ENCODE results near the gene ECE2. TPM values are rescaled to one million over a fixed set of nuclear protein-coding genes. Genes with fewer than 3 reads are reported as not detected.

The ECE2 gene
- not detected in 2 replicates for total RNA-seq (2014; rRNA removed; shearing (Covaris generic))
- polyA plus RNA-seq (2014; cell fraction: nucleus; rRNA removed), result not detected in 2 replicates

DNA sequence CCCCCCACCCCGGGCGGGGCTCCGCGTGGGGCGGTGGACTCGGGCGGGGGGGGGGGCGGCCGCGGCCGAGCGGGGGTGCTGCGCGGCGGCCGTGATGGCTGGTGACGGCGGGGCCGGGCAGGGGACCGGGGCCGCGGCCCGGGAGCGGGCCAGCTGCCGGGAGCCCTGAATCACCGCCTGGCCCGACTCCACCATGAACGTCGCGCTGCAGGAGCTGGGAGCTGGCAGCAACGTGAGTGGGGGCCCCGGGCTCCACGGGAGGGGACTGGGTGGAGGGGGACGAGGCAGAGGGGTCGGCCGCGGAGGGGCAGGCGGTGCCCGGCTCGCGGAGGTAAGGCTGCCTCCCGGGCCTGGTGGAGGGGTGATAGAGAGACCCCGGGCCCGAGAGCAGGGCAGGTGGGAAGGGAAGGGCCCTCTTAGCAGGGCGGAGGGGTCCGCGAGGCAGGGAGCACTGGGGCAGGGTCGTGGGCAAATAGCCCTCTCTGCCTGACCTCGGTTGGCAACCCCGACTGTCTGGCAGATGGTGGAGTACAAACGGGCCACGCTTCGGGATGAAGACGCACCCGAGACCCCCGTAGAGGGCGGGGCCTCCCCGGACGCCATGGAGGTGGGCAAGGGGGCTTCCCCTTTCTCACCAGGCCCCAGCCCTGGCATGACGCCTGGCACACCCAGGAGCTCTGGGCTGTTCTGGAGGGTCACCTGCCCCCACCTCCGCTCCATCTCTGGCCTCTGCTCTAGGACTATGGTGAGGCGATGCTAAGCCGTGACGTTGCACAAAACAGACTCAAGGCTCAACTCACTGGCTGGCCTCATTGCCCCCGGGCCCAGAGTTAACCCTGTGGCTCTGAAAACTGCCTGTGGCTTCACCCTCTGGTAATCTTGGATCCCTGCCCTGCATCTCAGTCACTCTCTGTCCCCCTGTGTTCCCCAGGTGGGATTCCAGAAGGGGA lies at the start of gene ECE2:
TSS of gene ECE2 (plus strand) at position 62 of the 950 bp plus-strand sequence. CDS start at position 194, 132 bp downstream.
- DNase-seq (ENCODE audit: extremely low read depth, low read depth), result no peak

DNA sequence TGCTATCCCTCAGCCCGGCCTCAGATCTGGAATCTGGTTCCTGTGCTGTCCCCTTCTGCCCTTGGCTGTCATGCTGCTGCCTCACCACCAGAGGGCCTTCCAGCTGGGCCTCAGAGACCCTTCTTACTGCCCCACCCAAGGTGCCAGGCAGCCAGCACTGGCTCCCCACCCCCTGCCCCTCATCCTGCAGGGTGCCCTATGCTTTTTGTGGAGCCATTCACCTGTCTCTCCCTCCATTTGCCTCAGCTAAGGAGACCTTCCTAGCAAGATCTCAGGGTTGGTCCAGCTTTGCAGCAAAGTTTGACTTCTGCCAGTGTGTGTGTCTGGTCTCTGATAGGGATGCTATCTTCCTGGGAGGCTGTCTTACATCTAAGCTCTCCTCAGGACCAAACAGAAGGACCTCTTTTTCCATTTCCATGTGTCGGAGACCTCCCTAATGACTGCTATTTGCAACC lies 48.3 kb upstream of the ECE2 start:
- no peak for DNase-seq (ENCODE audit: extremely low read depth, low read depth)

DNA sequence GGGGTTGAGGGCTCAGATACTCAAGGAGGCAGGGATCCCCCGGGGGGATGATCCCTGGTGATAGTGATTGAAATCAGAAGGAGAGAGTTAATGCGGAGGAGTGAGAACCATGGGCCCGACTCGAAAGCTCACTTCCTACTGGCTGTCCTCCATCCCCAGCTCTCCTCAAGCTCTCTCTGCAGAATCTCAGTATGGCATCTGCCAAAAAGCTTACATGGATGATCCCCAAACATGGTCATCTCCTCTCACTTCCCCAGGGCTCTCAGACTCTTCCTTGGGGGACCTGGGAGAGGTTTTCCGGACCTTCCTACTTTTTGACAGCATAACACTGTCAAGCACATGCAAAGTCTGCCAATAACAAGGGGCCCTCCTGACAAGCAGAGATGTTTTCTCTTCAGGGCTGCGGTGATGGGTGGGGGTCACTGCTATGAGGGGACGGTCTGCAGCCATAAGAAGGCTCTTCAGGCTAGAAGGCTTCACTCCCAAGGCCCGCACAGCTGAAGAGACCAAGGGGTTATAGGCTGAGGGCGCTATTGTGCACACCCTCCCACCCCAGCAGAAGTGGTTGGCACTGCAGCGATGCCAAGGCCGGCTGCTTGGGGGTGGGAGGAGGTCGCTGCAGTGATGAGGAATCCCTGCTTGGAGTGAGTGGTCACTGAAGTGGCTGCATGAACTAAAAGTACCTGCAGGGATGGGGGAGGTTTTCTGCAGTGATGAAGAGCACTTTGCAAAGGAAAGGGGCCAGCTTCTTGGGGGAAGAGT lies 47.3 kb upstream of the ECE2 start:
- no peak for DNase-seq (ENCODE audit: extremely low read depth, low read depth)

DNA sequence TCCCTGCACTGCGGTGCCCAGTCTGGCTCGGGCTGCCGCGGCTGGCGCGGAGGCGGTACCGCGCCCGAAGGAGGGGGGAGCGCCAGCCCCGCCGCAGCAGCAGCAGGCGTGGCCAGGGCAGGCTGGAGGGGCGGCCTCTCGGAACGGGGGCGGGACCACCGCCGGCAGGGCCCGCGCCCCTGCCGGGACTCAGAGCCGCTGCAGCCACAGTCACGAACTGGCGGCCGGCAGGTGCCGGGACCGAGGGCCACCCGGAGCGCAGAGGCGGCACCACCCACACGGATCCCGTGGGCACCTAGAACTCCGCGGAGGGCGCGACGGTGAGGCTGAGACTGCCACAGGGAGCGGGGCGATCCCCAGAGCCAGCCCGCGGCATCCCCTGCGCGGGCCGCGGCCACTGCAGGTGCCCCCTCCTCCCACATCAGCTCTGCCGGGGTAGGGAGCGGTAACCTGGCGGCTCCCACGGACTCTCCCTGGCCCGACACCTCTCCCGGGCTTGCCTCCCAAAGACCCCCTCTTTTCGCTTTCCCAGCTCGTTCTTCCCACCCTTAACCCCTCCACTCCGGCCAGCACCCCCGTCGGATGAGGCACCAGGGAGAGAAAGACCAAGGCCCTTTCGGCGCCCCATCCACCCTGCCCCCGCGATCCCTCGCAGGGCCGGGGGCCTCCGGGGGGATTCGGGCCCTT lies 46.3 kb upstream of the ECE2 start, which contains the start of gene VWA5B2:
TSS of gene VWA5B2 (plus strand) at position 192 of the 687 bp plus-strand sequence. CDS start 944 bp downstream, outside the sequence.
- DNase-seq (ENCODE audit: extremely low read depth, low read depth), result no peak

DNA sequence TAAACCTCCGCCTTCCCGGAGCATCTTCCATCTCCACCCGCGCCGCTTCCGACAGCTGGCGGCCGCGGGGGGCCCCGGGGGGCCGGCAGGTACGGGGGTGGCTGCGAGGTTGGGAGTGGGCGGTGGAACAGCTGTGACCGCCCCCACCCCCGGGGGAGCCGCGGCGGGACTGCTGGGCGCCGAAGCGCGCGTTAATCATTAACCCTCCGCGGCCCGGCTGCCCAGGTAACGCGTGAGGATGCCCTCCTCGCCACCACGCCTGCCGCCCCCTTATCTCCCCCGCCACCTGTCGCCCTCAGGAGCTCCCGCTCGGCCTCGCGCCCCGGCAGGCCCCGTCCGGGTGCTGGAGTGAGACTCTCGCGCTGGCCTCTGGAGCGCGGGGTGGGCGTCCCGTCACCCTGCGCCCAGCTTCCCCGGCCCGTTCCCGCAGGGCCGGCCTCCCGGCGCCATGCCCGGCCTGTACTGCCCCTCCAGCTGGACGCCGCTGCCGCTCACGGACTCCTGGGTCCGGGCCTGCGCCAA lies 45.7 kb upstream of the ECE2 start:
- DNase-seq (ENCODE audit: extremely low read depth, low read depth), result no peak

DNA sequence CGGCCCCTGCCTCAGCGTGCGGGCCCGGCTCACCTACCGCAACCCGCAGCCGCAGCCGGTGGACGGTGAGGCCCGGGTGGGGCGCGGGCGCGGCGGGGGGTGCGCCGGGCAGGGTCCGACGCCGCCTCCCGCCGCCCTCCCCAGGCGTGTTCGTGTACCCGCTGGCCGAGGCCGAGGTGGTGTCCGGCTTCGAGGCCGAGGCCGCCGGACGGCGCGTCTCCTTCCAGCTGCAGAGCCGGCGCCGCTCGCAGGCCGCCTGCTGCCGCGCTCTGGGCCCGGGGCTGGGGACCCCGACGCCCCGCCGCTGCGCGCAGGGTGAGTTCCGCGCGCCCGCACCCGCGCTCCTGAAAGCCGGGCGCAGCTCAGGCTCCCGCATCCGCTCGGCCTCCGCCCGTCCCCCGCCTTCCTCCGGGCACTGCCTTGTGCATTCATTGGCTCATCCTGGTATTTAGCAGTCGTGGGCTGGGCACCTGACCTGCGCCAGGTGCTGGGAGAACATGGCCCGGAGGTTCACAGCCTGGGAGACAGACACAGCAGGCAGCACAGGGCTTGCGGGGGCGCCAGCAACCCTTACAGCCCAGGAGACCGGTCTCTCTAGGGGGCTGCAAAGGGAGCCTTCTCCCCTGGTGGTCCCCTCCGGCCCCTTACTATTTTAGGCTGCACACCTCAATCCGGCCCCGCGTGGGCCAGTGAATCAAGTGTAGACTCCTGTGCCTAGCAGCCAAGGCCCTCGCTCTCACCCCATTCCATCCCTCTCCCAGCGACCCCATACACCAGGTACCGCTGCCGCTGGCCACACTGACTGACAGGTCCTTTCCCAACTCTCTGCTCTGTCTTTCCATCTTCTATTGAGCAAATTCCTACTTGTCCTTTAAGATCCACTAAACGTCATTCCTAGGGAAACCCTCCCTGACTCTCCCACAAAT lies 45.0 kb upstream of the ECE2 start:
- no peak for DNase-seq (ENCODE audit: extremely low read depth, low read depth)

DNA sequence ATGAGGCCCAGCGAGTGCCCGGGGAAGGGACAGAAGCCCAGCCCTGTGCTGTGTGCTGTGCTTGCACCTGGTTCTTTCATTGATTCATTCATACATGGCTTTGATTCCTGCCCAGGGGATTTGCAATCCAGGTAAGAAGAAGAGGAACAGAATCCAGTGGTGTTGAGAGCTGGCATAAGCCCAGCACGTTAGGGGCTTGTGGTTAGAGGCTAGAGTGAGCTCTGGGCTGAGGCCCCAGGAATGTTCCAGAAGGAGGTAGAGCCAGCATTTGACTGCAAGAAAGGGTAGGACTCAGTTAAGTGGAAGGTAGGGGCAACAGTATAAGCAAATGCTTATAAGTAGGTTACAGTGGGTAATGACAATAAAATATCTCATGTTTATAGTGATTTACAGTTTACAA lies 44.2 kb upstream of the ECE2 start:
- DNase-seq (ENCODE audit: extremely low read depth, low read depth), result no peak

DNA sequence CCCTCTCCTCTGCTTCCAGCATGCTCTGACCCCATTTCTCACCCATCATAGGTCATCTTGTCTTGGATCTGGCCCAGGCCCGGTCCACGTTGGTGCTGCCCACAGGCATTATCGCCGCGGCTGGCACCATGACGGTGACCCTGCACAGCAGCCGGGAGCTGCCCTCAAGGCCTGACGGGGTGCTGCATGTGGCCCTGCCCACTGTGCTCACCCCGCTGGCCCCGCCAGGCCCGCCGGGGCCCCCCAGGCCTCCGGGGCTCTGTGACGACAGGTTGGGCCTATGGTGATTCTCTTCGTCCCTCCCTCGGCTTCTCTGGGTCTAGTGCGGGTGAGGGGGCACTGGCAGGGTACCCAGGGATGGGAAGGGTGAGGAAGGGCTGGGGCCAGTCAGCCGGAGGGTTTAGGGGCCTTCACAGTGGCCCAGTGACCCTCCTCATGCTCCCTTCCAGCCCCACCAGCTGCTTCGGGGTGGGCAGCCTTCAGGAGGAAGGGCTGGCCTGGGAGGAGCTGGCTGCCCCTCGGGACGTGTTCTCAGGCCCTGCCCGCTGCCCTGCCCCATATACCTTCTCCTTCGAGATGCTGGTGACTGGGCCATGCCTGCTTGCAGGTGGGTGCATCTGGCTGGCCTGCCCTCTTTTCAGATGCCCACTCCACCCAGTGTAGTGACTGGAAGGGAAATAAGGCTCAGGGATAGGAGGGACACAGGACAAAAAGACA lies 42.5 kb upstream of the ECE2 start:
- no peak for DNase-seq (ENCODE audit: extremely low read depth, low read depth)

DNA sequence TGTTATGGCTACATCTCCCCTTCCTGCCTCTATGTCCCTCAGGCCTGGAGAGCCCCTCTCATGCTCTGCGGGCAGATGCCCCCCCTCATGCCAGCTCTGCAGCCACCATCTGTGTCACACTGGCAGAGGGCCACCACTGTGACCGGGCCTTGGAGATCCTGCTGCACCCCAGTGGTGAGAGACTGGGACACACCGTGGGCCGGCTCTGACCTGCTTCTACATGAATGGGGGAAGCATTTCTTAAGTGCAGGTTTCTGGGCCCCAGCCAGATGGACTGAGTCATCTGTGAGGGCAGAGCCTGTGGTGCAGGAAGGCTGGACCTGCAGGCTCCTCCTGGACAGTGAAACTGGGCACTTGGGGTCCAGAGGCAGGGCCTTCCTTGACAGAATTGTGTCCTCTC lies 41.6 kb upstream of the ECE2 start:
- no peak for DNase-seq (ENCODE audit: extremely low read depth, low read depth)

DNA sequence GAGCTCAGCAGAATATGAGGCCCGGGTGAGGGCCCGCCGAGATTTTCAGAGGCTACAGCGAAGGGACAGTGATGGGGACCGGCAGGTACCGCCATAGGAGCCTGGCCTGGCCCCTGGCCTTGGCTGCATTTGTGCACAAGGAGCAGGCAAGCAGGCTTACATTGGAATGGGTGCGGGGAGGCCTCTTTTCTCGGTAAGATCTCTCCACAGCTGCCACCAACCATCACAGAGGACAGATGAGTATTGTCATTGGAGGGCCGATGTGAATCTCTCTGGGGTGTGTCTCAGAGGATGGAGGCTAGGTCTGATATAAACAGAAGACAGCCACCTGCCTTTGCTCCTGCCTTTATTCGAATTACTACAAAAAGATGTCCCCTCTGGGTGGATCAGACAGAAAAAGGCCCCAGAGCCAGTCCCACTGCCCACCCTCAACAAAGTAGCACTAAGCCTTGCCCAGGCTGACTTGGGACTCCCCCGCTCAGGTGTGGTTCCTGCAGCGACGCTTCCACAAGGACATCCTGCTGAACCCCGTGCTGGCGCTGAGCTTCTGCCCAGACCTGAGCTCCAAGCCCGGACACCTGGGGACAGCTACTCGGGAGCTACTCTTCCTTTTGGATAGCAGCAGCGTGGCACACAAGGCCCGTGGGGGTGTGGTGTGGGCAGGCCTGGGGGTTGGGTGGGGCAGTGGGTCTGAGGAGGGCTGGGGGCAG lies 41.0 kb upstream of the ECE2 start:
- DNase-seq (ENCODE audit: extremely low read depth, low read depth), result no peak

DNA sequence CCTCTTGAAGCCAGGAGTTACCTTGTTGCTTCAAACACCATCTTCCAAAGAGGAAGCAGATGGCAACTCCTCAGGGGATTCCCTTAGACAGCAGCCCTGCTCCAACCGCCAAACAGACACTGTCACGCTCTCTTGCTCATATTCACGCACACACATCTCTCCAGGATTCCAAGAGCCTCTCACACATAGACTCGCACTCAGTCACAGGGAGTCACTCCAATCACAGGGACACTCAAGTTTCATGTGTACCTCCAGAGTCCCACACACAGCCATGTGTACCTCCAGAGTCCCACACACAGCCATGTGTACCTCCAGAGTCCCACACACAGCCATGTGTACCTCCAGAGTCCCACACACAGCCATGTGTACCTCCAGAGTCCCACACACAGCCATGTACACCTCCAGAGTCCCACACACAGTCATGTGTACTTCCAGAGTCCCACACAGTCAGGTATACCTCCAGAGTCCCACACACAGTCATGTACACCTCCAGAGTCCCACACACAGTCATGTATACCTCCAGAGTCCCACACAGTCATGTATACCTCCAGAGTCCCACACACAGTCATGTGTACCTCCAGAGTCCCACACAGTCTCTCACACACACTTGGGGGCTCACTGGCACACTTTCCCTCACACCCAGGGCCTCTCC lies 40.3 kb upstream of the ECE2 start:
- DNase-seq (ENCODE audit: extremely low read depth, low read depth), result no peak

DNA sequence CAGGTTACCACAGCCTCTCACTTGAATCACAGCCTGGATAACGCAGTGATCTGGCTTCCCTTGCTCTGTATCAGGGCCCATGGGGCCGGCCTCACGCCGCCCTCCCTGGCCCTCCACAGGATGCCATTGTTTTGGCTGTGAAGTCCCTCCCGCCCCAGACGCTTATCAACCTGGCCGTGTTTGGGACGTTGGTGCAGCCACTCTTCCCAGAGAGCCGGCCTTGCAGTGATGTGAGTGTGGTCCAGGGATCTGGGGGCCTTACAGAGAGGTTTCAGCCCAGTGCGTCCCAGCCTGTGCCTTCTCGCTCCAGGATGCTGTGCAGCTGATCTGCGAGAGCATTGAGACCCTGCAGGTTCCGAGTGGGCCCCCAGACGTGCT lies 39.8 kb upstream of the ECE2 start:
- no peak for DNase-seq (ENCODE audit: extremely low read depth, low read depth)

DNA sequence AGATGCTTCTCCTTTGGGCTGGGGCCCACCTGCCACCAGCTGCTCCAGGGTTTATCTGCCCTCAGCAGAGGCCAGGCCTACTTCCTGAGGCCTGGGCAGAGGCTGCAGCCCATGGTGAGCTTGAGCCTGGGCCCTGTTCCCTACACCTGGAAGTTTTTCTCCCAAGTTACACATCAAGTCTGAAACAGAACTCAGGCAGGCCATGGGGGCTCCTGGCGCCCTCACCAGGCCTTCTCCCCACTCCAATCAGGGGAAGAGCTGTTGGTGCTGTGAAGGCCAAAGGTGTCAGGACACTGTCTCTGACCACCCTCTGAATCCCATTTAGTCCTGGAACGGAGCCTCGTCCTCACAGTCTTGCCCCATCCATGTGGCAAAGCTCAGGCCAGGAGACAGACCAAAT lies 39.2 kb upstream of the ECE2 start:
- DNase-seq (ENCODE audit: extremely low read depth, low read depth), result no peak

DNA sequence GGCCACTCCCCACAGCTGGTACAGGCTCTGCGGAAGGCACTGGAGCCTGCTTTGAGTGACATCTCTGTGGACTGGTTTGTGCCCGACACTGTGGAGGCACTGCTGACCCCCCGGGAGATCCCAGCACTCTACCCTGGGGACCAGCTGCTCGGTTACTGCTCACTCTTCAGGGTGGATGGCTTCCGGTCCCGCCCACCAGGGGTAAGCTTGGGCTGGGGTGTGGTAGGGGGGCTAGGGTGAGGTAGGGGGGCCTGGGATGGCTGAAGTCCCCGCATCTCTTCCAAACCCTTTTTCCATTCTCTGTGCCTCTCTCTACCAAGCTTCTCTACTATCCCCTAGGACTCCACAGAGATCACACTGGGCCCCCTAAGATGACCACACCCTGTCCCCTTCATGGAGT lies 38.6 kb upstream of the ECE2 start:
- no peak for DNase-seq (ENCODE audit: extremely low read depth, low read depth)

DNA sequence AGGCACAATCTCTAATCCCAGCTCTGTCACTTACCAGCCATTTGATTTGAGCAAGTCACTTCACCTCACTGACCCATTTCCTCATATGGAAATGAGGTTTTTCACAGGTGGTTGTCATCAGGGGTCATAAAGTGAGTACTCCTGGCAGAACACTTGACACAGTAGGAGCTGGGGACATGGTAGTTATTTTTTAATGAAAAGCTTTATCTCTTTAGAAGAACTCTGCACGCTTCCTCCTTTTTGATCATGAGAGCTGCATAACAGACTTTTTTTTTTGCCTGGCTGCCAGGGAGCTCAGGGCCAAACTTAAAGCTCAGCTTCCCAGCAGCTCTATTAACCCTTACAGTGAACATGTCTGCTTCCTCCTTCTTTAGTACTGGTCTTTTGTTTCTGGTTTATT lies 38.0 kb upstream of the ECE2 start:
- DNase-seq (ENCODE audit: extremely low read depth, low read depth), result no peak

DNA sequence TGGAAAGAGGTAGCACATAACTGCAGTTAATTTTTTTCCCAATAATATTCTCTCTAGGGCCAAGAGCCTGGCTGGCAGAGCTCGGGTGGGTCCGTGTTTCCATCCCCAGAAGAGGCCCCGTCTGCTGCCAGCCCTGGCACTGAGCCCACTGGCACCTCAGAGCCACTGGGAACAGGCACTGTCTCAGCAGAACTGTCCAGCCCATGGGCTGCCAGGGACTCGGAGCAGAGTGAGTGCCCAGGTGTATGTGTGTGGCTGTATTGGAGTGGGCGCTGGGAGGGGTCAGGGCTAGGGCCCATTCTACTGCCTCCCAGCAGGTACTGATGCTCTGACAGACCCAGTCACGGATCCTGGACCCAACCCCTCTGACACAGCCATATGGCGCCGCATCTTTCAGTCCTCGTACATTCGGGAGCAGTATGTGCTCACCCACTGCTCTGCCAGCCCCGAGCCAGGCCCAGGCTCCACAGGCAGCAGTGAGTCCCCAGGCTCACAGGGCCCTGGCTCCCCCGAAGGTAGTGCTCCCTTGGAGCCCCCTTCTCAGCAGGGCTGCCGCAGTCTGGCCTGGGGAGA lies 37.5 kb upstream of the ECE2 start:
- DNase-seq (ENCODE audit: extremely low read depth, low read depth), result no peak

DNA sequence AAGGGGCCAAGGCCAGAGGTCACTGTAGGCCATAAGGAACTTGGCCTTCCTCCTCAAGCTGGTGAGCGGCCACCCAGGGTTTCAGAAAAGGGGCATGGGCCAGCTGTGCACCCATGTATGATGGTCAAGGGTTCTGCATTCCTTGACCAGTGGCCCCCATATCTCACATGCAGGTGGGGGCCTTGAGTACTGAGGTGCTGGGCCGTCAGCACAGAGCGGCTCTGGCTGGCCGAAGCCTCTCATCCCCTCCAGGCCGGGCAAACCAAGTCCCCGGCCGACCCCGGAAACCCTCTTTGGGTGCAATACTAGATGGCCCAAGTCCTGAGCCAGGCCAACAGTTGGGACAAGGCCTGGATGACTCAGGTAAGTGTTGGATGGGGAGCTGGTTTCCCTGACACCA lies 36.6 kb upstream of the ECE2 start:
- no peak for DNase-seq (ENCODE audit: extremely low read depth, low read depth)

All from NCI-H460 (cell line).